HepG2 (cell line): Measurements from ENCODE around the gene CXCL10. TPM values are rescaled to one million over a fixed set of nuclear protein-coding genes. Genes with fewer than 3 reads are reported as not detected.

Experiments used
- KAT8 ChIP-seq: IDR thresholded peaks from 2 replicates; pipeline ENCODE4 v1.6.1; 2016; ENCODE audit warnings: missing genetic modification reagents, missing compliant biosample characterization
- MXI1 ChIP-seq: IDR thresholded peaks from 3 replicates; pipeline ENCODE4 v1.6.1; 2012; ENCODE audit warnings: low read depth, low read length, inconsistent platforms, borderline replicate concordance
- NKX3-1 ChIP-seq: sonication (generic); formaldehyde crosslinking; IDR thresholded peaks from 2 replicates; pipeline ENCODE4 v1.5.0; 2020; ENCODE audit warnings: missing genetic modification reagents
- STAT5B ChIP-seq: sonication (generic); formaldehyde crosslinking; IDR thresholded peaks from 2 replicates; pipeline ENCODE4 v1.4.0; 2020; ENCODE audit warnings: missing genetic modification reagents
- polyA plus RNA-seq, 8 experiments: library from polyadenylated mRNA; depleted of rRNA in 3 of 8; stranded (reverse) in 7 of 8; unstranded in 1 of 8; fragments of >200 nt; fragmentation: Illumina TruSeq in 4 of 8; extraction: Trizol in 4 of 8; gene quantifications; 2 replicates each; pipeline versions ENCODE4 v1.2.1 to v1.2.3, GENCODE V29; 2011 to 2016; ENCODE audit warnings: low read depth in 4 of 8, missing spikeins in 1 of 8, mixed read lengths in 1 of 8; ENCODE audit not compliant: insufficient read depth in 1 of 8
- total RNA-seq, 5 experiments: library from RNA; depleted of rRNA; stranded (reverse); fragments of >200 nt; fragmentation: Illumina TruSeq; extraction: Trizol; gene quantifications; 2 replicates each; pipeline ENCODE4 v1.2.3, GENCODE V29; 2016; ENCODE audit warnings: low read depth in 1 of 5
- TF ChIP-seq, protein P1 (sequence below): sonication (generic); formaldehyde crosslinking; conservative IDR thresholded peaks from 2 replicates; pipeline ENCODE4 v1.8.0; 2022; ENCODE audit warnings: missing genetic modification reagents
- TF ChIP-seq, protein P2 (sequence below): sonication (generic); formaldehyde crosslinking; IDR thresholded peaks from 2 replicates; pipeline ENCODE4 v1.4.0; 2020; ENCODE audit warnings: missing genetic modification reagents, mild to moderate bottlenecking, borderline replicate concordance
- TF ChIP-seq, protein P3 (sequence below): sonication (generic); formaldehyde crosslinking; IDR thresholded peaks from 2 replicates; pipeline ENCODE4 v1.8.0; 2022; ENCODE audit warnings: mild to moderate bottlenecking, missing genetic modification reagents, moderate library complexity
- TF ChIP-seq, protein P4 (sequence below): sonication (generic); formaldehyde crosslinking; IDR thresholded peaks from 2 replicates; pipeline ENCODE4 v1.4.0; 2020; ENCODE audit warnings: mild to moderate bottlenecking, missing genetic modification reagents

The CXCL10 gene
- total and polyA plus RNA-seq, 2 of the 13 experiments (the other 11 are each of a cell fraction or from before 2014, with no cell fraction given) = not detected

DNA sequence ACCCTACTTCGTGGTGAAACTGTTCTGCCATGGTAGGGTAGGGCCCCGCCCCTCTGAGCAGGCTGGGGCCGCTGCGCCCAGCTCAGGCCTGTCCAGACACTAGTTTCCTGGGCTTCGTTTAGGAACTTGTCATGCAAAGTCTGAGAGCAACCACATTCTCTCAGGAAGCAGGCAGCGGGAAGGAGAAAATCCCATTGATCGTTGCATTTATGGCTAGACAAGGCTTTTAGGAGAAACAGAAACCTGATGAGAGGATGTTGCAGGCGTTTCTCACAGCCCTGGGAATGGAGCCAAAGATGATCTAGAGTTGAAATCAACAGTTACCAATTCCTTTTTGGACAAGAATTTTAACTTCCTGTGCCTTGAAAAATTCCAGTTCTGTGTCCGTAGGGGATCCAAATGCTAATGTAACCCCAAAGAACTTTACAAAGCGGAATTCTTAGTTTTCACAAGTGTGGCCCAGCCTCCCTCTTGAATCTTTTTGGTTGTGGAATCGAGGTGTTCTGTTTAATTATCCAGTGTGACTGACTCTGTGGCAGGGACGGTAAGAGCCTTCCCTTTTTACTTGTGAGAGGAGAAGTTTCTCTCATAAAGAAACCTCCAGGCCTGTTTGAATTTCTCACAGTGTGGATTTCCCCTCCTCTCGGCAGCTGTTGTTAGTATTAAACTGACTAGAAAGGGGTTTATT lies 11.5 kb downstream of the CXCL10 start (continued):
- TF ChIP-seq, protein P1, sequence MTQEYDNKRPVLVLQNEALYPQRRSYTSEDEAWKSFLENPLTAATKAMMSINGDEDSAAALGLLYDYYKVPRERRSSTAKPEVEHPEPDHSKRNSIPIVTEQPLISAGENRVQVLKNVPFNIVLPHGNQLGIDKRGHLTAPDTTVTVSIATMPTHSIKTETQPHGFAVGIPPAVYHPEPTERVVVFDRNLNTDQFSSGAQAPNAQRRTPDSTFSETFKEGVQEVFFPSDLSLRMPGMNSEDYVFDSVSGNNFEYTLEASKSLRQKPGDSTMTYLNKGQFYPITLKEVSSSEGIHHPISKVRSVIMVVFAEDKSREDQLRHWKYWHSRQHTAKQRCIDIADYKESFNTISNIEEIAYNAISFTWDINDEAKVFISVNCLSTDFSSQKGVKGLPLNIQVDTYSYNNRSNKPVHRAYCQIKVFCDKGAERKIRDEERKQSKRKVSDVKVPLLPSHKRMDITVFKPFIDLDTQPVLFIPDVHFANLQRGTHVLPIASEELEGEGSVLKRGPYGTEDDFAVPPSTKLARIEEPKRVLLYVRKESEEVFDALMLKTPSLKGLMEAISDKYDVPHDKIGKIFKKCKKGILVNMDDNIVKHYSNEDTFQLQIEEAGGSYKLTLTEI (CRISPR knock-in tag) = no peak
- TF ChIP-seq, protein P2, sequence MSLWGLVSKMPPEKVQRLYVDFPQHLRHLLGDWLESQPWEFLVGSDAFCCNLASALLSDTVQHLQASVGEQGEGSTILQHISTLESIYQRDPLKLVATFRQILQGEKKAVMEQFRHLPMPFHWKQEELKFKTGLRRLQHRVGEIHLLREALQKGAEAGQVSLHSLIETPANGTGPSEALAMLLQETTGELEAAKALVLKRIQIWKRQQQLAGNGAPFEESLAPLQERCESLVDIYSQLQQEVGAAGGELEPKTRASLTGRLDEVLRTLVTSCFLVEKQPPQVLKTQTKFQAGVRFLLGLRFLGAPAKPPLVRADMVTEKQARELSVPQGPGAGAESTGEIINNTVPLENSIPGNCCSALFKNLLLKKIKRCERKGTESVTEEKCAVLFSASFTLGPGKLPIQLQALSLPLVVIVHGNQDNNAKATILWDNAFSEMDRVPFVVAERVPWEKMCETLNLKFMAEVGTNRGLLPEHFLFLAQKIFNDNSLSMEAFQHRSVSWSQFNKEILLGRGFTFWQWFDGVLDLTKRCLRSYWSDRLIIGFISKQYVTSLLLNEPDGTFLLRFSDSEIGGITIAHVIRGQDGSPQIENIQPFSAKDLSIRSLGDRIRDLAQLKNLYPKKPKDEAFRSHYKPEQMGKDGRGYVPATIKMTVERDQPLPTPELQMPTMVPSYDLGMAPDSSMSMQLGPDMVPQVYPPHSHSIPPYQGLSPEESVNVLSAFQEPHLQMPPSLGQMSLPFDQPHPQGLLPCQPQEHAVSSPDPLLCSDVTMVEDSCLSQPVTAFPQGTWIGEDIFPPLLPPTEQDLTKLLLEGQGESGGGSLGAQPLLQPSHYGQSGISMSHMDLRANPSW = no peak
- TF ChIP-seq KAT8 (CRISPR knock-in tag) (no peak), NKX3-1 (CRISPR knock-in tag) (no peak), MXI1 (no peak), STAT5B (CRISPR knock-in tag) (no peak)
- TF ChIP-seq, protein P3, sequence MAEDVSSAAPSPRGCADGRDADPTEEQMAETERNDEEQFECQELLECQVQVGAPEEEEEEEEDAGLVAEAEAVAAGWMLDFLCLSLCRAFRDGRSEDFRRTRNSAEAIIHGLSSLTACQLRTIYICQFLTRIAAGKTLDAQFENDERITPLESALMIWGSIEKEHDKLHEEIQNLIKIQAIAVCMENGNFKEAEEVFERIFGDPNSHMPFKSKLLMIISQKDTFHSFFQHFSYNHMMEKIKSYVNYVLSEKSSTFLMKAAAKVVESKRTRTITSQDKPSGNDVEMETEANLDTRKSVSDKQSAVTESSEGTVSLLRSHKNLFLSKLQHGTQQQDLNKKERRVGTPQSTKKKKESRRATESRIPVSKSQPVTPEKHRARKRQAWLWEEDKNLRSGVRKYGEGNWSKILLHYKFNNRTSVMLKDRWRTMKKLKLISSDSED (CRISPR knock-in tag) = no peak
- TF ChIP-seq, protein P4, sequence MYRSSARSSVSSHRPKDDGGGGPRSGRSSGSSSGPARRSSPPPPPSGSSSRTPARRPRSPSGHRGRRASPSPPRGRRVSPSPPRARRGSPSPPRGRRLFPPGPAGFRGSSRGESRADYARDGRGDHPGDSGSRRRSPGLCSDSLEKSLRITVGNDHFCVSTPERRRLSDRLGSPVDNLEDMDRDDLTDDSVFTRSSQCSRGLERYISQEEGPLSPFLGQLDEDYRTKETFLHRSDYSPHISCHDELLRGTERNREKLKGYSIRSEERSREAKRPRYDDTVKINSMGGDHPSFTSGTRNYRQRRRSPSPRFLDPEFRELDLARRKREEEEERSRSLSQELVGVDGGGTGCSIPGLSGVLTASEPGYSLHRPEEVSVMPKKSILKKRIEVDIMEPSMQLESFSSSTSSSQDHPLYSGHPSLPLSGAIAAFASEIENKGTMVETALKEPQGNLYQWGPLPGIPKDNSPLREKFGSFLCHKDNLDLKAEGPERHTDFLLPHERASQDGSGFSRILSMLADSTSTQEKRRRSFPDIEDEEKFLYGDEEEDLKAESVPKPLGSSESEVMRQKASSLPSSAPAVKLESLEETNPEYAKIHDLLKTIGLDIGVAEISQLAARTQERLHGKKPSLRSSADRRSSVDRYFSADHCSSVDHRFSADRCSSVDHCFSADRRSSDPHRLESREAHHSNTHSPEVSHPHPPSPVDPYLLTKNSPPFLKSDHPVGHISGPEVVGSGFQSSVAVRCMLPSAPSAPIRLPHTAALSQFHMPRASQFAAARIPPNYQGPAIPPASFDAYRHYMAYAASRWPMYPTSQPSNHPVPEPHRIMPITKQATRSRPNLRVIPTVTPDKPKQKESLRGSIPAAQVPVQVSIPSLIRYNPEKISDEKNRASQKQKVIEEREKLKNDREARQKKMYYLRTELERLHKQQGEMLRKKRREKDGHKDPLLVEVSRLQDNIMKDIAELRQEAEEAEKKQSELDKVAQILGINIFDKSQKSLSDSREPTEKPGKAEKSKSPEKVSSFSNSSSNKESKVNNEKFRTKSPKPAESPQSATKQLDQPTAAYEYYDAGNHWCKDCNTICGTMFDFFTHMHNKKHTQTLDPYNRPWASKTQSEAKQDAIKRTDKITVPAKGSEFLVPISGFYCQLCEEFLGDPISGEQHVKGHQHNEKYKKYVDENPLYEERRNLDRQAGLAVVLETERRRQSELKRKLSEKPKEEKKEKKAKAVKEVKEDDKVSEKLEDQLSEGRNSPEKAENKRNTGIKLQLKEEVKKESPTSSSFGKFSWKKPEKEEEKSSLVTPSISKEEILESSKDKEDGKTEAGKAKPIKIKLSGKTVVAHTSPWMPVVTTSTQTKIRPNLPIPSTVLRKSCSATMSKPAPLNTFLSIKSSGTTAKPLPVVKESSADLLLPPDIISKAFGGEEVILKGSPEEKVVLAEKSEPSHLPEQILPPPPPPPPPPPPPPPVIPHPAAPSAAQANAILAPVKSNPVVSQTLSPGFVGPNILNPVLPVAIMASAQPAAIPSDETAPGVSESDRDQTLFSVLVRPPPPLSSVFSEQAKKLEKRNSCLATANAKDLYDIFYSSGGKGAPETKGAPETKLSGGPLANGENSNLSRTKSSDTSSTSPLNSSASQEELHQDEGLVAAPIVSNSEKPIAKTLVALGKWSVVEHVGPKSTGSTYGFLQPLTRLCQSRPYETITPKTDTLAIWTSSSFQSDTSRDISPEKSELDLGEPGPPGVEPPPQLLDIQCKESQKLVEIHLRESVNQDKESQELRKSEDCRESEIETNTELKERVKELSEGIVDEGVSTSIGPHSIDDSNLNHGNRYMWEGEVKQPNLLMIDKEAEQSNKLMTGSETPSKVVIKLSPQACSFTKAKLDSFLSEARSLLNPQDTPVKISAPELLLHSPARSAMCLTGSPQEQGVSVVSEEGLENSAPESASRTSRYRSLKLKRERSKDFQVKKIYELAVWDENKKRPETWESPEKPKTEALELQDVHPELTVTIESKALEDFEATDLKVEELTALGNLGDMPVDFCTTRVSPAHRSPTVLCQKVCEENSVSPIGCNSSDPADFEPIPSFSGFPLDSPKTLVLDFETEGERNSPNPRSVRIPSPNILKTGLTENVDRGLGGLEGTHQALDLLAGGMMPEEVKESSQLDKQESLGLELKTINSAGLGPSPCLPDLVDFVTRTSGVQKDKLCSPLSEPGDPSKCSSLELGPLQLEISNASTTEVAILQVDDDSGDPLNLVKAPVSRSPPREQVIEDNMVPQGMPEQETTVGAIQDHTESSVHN (CRISPR knock-in tag) = no peak
- TF ChIP-seq, all 625 proteins: peak for 0
